H54 (cell line): Measurements from ENCODE around the gene RIBC2.
"Not testable (repeated sequence)": the region's sequence is repeated elsewhere in the genome, so short reads cannot be mapped to it uniquely, and the experiment has no call there.

Source experiments
- DNase-seq: peaks from one replicate; pipeline ENCODE4 v3.0.0; 2011; ENCODE audit warnings: low spot score, mixed read lengths; ENCODE audit not compliant: insufficient read length
- FAIRE-seq: peaks from 3 replicates; lab custom pipeline; 2011; peaks lifted over from hg19 to GRCh38; lab: Jason Lieb, UNC
- POLR2A ChIP-seq: IDR thresholded peaks from 2 replicates; pipeline ENCODE4 v1.6.1; 2011; ENCODE audit warnings: low read depth, mild to moderate bottlenecking, low read length

RIBC2 gene

DNA sequence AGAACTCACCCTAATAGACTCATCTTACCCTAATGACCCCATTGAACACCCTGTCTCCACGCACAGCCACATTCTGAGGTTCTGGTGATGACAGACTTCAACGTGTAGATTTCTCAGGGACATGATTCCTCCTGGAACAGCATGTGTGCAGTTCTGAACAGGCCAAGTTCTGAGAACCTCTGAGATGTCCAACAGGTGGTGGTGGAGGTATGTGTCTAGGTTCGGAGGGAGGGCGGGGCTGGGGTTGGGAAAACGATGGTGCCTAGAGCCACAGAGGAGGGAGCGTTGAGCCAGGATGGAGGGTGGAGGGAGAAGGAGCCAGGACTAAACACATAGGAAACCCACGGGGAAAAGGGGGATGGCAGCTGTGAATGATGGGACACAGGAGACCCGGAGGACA lies 45.7 kb downstream of the RIBC2 start:
- FAIRE-seq (no peak), DNase-seq (no peak)
- no peak for TF ChIP-seq POLR2A

DNA sequence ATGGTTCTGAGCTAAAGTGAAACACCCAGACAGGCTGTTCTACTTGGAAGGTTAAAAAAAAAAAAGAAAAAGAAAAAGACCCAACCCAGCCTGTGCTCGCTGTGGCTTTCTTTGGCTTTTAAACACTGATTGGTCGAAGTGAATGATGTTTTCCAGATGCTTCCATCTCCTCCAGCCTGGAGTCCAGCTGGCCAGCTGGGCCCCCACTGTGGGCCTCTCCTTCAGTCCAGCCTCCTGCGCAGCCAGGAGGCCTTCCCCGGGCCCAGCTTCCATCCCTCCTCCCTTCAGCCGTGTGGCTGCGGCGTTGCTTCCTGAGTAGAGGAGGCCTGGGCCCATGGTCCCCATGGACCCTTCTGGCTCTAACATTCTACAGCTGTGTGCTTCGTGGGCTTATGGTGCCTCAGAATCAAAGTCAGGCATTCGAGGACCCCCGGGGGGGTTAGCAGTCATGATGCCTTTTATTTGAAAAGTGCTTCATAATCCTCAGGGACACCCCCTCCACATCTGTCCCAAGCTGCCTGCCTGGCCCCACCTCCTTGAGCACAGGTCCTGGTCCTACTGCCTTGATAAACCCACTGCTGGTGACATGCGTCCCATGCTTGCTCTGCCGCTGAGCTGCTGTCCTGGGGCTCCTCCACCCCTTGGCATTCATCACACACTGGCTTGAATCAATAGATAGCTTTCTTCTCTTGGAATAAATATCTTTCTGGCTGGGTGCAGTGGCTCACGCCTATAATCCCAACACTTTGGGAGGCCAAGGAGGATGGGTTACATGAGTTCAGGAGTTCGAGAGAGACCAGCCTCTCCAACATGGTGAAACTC lies 47.0 kb downstream of the RIBC2 start:
- FAIRE-seq = no peak

DNA sequence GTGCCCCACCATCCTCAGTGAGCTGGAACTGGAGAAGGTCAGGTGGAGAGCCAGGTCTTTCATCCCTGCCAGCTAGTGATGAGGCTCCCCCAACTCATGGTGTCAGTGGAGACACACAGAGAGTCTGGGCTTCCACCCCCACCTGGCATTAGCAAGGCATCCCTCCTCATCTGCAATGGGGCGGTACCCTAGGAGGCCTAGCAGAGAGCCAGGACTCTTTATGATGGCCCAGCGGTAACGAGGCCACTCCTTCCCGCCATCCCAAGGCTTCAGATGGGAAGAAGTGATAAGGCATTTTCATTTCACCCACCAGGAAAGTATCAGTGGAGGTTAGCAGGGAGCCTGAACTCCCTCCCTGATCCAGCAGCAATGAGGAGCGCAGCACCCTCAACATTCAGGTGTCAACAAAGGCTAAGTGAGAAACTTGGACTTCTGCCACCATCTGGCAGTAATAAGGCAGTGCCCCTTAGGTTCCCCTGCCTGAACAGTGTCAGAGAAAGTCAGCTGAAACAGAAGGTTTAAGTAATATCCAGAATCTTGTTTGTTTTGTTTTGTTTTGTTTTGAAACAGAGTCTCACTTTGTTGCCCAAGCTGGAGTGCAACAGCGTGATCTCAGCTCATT lies 48.7 kb downstream of the RIBC2 start:
- no peak for TF ChIP-seq POLR2A
- FAIRE-seq (no peak), DNase-seq (no peak)

More for the DNA sequence above, 47.0 kb downstream of the RIBC2 start:
- DNase-seq = no peak
- no peak for TF ChIP-seq POLR2A

GRCh38 chr22:45463691-45464090 lies 50.2 kb downstream of the RIBC2 start:
- not testable (repeated sequence) for DNase-seq, FAIRE-seq

DNA sequence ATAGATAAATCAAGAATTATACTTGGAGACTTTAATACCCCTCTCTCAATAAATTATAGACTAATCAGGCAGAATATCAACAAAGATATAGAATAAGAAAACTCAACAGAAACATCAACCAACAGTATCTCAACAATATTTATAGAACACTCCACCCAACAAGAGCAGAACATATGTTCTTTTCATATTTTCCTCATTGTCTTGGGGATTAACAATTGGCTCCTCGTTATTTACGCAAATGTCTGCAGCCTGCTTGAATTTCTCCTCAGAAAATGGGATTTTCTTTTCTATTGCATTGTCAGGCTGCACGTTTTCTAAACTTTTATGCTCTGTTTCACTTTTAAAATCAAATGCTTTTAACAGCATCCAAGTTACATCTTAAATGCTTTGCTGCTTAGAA lies 52.1 kb downstream of the RIBC2 start:
- DNase-seq = no peak
- no peak for TF ChIP-seq POLR2A
- no peak for FAIRE-seq

- DNase-seq (no peak), FAIRE-seq (no peak)
- TF ChIP-seq POLR2A = no peak
These were observed 55.4 kb downstream of the RIBC2 start for GRCh38 chr22:45468872-45469271.

DNA sequence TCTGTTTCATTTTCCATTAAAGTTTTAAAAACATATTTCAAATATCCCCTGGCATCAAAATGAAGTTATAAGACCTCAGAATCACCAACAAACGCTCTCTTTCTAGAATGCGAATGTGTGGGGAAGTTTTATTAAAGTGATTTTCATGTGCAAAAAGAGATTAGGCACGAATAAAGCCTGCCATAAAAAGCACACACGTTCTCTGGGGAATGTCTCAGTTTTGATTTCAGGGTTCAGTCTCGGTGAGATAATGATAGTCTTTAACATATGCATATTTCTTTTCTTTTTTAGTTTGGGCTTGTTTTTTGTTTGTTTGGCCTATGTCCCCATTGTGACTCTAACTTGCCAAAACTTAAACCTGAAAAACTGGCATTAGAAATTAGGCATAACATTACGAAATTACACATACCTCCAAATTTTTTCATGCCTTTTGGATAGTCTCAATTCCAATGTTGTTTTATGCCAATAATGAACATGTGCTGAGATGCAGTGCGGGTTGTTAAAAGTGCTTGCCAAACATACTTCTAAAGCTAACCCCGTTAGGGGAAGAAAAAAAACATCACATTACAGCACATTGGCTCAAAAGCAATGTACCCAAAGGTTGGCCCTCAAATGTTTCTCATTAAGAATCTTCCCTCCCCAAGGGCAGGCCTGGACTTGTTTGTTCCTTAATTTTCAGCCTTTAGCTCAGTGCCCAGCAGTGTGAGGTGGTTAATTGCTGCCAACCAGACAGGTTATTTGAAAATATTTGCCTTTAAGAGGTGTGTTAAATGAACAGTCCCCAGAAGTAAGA lies 56.0 kb downstream of the RIBC2 start:
- DNase-seq = no peak
- no peak for FAIRE-seq
- TF ChIP-seq POLR2A = no peak

DNA sequence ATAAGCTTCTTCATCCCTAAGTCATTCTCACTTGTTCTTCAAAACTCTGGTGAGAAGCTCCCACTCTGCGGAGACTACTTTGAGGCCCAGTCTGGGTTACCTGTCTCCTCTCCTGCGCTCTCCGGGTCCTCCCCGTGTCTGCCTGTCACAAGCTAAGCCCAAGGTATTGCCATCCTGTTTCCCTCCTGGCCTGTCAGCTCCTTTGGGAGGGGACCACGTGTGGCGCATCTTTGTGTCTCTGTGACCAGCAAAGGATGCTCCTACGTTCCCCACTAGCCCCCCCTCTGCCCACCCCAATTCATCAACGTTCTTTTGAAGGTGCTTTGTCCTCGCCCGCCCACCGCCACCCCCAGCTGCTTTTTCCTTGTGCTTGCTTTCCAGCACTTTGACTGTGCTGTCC lies 57.4 kb downstream of the RIBC2 start:
- DNase-seq (no peak), FAIRE-seq (no peak)
- no peak for TF ChIP-seq POLR2A

DNA sequence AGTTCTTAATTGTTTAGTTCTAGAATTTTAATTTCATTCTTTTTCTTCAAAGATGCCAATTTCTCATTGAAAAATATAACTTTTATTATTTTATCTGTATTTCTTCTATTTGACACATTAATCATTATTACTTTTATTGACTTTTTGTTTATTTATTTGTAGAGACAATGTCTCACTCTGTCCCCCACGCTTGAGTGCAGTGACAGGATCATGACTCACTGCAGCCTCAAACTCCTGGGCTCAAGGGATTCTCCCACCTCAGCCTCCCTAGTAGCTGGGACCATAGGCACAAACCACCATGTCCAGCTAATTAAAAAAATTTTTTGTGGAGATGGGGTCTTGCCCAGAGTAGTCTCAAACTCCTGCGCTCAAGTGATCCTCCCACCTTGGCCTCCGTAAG lies 58.9 kb downstream of the RIBC2 start:
- no peak for TF ChIP-seq POLR2A
- FAIRE-seq = no peak
- DNase-seq = no peak

DNA sequence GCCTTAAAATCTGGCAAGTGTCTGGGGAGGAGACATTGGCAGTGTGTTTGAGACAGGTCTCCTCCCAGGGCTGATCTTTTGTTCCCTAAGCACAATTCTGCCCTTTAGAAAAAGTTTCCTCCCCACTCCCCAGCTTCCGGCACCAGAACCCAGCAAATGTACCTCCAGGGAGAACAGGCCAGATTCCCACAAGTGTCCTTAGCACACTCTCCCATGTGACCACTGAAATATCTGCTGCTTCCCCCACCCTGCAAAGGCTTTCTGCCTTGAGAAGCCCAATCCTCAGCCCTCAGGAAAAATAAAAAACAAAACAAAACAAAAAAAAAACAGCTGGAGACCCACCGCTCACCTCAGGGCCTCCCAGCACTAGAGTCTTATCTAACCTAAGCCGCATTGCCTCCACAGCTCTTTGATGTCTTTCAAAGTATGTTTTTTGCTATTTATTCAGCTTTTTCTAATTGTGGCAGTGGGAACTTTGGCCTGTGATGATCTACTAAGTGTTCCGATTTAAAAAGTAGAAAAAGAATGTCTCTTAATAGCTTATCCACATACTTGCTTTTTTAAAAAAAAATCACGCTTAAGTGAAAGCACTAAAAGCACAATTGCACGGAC lies 60.2 kb downstream of the RIBC2 start:
- TF ChIP-seq POLR2A = no peak
- DNase-seq (no peak), FAIRE-seq (no peak)

DNA sequence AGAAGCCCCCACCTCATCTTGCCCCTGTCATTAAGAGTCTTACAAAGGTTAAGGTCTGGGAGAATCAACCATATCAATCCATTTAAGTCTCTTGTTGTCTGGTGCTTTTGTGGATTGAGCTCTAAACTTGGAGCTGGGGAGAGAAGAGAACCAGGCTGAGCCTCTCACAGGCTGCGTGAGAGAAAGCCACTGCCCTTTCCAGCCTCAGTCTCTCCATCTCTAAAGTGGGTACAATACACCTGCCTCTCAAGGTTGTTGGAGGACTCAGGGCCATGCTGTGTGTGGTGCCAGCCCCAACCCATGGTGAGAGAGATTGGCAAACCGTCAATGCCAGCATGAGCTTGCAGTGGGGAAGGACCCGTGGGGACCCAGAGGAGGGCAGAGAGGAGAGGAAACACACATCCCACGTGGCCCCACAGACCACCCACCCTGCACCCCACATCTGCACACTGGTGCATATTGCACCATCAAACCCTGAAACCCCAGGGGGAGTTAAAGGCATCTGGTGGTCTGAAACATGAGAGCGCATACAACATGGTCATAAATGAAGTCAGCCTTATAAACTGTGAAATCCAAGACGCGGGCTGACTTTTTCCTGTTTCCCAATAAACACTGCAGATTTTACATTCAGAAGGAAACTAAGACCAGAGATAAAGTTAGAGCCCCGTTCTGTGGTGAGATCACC lies 61.7 kb downstream of the RIBC2 start:
- DNase-seq = no peak
- no peak for TF ChIP-seq POLR2A
- no peak for FAIRE-seq

GRCh38 chr22:45475851-45476514 lies 62.5 kb downstream of the RIBC2 start:
- FAIRE-seq = no peak
- DNase-seq = no peak
- no peak for TF ChIP-seq POLR2A

DNA sequence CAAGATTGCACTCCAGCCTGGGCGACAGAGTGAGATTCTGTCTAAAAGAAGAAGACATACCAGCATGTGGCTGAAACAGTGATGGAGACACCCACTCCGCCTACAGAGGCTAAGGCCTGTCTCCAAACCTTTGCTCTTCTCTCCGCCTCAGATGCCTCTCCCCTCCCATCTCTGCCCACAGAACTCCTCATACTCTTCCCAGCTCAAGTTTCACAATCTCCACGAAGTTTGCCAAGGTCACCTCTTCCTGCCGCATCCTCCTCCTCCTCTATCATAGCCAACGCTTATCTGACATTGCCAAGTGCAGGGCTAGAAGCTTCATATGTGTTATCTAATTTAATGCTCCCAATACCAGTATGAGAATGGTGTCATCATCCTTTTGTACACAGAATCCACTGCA lies 63.3 kb downstream of the RIBC2 start:
- TF ChIP-seq POLR2A = no peak
- DNase-seq = no peak
- FAIRE-seq = no peak
